Activated CD4-positive, CD25-positive, alpha-beta regulatory T cell treated with anti-CD3 and anti-CD28 coated beads, Interleukin-2, amount 50 U/mL, for 72 hours (primary cell): Measurements from ENCODE around the gene DLX1.

ENCODE experiments used
- DNase-seq: peaks from one replicate; pipeline ENCODE4 v3.0.0; 2021

DLX1 gene

DNA sequence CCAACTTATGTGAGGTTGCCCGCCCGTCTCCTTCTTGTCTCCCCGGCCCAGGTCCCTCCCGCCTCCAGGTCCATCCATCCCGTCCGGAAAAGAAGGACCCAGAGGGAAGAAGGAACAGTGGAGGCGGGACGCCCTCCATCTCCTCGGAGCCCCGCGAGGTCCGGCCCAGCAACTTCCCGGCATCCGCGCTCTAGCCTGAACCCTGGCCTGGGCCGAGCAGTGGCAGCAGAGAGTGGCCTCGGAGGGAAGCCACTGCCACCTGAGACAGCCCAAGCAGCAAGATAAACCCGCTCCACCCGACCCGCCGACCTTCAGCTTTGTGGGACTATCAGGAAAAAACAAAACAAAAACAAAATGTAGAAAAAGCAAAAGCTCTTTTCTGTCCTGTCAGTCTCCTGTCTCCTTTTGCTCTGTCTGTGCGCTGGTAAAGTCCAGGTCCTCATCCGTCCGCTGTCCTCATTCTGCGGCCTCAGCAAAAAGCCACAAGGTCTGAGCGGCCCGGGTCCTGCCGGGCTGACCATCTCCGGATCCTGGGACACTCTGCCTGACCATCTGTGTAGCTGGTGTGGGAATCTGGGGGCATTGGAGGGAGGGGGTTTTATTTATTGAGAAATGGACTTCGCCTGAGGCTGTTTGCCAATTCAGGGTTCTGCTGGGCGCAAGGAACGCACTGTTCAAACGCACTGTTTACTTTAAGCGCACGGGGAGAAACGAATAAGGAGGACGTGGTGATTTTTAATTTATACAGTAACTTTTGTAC lies 3.1 kb downstream of the DLX1 start:
- DNase-seq = no peak

DNA sequence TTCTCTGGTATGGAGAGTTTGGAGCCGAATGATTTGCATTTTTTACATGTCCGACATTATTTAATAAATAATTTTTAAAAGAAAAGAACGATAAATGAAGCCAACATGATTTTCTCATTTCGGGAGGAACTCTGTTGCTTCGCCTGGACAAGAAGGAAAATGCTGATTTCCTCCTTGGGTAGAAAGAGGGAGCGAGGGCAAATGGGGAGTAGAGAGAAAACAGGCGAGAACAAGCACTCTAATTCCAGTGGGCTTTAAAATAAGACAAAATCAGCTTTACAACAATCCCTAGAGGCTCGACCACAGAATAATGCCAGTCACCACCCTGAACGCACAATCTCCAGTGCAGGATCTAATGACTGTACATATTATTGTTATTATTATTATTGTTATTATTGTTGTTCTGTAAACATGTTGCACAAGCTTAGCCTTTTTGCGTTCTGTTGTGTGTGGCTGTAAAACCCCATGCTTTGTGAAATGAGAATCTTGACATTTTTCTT lies 3.7 kb downstream of the DLX1 start:
- DNase-seq = no peak

GRCh38 chr2:172089633-172090032 lies 4.3 kb downstream of the DLX1 start:
- no peak for DNase-seq

DNA sequence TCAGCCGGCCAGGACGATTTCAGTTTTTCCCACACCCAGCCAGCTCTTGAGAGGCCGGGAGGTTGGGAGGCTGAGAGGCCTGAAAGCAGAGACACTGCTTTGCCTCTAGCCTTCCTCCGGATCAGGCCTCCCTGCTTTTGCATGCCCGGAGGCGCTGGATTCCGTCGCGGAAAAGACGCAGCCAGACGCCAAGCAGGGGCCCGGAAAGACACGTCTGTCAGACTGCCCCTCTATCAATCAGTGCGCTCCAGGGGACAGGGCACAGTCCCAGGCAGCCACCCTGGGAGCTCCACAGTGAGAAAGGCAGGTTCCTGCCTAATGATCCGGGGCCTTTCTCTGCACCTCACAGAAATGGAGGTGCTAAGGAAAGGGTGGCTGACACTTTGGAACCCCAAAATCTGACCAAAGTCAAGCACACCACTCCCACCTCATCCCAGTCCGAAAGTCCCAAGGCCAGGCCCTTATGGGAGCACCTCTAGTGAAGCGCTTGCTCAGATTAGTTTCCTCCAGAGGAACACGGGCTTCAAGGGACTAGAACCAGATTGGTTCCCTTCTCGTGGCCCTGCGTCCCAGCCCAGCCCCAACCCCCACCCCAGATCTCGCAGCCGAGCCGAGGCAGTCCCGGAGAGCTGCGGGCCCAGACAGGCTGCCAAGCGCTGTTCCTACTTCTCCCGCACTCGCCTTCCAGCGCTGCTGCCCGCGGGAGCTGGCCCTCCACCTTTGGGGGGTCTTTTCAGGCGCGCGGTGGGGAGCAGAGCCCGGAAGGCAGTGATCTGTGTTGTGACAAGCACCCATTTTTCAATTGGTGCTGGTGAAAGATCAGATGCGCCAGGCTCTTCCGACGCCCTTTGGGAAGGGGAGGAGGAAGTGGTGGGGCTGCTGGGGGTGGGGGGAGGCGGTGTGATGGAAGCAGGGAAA lies 5.0 kb downstream of the DLX1 start:
- DNase-seq = no peak

DNA sequence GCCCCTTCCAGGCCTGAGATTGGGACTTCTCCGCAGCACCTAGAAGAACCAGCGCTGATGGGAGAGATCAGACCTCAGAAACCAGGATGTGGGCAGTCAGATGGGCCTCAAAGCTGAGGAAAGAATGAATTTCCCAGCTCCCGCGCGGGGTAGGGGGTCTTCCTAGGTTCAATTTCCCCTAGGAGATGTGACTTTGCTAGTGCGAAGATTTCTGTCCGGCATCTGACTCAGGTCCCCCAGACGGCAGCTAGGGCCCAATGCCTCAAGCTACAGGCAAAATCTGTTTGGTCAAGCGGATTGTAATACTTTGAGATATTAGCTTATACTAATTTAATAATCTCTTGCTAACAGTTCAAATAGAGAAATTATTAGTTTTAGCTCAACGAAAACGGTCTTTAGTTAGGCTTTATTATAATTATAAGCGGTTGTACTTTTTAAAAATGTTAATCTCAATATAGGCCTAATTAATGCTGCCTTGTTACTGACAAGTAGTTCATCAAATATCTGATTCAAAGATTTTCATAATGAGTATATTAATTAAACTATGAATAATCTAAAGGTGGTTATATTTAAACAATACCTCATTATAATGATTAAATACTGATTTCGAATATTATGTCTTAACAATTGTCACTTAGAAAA lies 5.8 kb downstream of the DLX1 start:
- no peak for DNase-seq

GRCh38 chr2:172091761-172092566 lies 6.7 kb downstream of the DLX1 start:
- DNase-seq = no peak

DNA sequence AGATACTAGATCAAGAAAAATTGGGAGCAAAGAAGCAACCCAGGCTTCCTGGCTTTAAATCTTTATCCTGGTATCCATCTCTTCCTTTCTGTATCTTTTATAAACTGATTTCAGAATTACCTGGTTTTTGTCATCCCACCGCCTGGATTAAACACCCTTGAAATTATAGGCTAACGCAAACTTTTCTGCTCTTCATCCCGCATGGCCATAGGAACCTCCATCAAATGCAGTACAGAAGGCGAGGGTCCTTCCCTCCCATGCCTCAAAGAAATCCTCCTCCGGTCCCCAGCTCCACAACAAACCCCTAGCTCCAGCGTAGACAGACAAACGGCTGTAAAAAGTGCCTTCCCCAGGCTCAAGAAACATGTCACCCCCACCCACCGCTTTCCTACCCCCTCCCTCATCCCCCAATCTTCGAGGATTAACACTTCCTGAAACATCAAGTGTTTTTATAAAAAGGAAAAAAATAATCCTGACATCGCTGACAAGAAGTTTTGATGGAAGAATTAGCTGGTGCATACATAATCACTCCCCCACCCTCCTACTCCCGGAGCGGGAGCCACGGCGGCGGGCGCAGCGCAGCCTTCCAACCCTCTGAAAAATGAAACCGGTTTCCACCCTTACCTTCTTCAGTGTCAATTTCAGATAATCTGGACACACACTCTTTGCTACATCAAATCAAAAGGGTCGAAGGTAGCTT lies 7.6 kb downstream of the DLX1 start:
- DNase-seq = no peak

GRCh38 chr2:172093416-172094293 lies 8.3 kb downstream of the DLX1 start:
- DNase-seq = no peak

GRCh38 chr2:172094294-172095145 lies 9.2 kb downstream of the DLX1 start:
- DNase-seq = no peak

DNA sequence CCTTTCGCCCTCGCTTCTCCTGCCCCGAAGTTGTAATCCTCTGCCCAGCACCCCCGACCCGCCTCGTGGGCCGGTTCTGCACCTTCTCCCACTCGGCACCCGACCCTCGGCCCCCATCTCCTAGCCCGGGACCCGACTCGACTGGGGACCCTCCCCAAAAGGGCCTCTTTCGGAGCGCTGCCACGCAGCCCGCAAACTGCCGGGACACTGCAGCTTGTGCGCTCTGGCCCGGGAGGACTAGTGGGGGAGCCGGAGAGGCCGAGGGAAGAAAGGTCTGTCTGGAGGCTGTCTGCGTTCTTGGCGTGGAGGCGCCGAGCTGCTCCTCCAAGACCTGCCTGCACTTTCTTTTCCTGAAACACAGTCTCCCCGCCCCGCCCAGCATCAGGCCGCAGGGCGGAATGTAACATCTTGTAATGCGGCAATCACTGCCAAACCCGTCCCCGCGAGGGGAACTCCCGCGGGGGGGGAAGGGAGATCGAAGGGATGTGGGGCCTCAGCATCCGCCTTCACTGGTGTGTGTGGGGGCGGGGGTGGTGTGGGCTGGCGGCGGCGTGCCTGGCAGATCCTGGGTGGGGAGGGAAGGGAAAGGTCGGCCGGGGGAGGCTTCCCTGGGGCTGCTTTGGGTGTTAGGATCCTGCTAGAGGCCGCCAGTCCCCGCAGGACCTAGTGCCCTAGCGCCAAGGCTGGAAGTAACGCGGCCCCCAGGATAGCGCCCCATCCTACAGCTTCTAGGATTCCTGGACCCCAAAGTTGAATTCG lies 10.0 kb downstream of the DLX1 start:
- DNase-seq = peak; percentile 55

DNA sequence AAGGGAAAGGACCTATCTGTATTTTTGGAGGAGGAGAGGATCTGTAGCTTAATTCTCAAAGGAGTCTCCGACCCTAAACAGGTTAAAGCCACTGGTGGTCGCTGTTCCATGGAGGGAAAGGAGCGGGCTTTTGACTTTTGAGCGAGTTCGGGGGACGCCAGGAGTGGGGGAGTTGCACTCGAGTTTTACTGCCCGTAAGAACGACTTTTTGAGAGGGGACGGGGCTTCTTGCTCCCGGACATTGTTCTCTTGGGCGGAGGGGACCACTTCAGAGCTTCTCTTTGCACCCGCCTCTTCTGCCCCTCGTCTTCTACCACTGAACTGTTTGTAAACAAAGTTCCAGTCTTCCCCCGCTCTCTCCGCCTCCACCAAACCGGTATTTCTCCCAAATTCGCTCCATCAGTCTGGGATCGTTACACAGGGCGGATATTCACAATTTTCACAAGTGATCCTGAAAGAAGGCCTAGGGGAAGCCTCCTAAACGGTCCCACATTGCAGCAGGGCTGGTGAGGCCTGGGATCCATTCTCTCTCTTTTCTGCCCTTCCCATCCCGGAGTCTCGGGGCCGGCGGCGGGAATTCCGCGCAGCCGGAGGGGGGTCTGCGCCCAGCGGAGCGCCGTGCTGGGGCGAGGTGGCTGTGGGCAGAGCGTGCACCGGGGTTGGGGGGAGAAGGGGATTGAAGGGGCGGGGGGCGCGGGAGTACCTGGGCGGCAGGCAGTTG lies 10.8 kb downstream of the DLX1 start:
- DNase-seq = no peak

DNA sequence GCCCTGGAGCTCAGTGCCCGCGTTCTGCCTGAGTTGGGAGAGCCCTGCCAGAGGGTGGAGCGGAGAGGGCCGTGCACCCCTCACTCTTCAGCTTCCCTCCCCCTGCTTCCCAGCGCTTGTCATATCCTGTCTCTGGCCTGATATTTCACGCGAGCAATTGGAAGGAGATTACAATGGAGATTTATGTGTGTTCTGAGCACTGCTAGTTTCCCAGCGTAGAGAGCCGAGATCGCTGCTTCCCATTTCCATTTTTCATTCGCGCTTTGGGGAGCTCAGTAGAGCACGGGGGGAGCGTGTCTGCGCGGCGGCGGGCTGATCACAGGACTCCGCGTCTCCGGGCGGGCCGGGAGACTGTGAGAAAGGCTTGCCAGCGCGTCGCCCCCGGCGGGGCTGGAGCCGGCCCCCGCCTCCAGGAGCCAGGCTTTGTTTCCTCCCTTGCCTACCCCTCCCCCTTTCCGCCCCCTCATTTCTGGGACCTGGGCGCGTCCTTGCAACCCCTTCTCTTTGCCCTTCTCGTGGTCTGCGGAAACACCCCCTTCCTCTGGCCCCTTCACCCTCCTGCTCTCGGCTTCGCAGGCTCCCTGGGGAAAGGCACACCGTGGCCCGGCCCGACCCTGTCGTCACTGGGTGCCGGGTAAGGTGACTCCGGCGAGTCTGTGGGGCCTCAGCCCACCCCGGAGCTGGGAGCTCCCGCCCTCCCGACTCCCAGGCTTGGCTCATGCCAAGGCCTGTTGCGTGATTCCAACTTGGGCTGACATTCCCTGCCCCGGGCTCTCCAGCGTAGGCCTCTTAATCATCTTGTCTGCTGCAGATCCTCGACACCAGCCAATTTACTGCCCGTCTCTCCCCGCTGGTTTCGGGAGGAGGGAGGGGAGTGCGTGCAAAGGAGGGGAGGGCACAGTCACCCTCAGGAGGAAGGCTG lies 11.6 kb downstream of the DLX1 start:
- DNase-seq = no peak

DNA sequence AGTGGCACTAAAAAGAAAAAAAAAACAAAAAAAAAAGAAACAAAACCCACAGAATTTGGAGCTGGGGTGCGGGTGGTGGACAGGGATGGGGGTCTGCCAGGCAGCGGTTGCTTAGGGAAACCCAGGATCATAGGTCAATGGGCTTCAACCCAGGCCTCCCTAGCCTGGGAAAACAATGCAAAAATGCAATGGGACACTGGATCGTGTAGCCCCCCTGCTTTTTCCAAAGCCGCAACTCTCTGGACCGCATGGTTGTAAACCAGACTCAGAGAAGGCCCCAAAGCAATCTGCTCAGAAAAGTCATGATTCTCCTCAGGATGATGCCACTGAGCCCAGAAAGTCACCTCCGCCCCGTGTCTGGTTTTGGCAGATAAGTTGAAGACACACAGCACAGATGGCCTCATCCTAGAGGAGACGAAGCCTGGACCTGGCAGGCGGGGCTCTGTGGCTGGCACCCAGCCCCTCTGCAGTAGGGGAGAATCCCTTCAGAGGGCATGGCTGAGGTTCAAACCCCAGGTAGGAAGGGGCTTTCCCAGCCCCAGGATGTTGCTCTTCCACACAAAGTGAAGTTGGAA lies 12.3 kb downstream of the DLX1 start:
- no peak for DNase-seq

DNA sequence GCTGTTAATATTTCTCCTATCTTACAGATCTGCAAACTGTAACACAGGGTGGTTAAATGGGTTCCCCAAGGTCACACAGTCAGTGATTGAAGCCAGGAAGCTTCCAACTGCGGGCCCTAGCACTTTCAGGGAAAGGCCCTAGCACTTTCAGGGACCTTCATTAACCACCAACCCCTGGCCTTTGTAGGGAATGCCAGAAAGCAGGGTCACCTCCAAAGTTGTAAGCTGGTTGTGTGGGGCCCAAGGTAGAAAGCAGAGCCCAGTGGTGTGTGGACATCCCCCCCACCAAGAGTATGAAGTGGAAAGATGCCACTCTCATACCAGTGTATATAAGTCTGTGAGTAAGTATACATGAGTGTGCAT lies 13.0 kb downstream of the DLX1 start:
- no peak for DNase-seq

DNA sequence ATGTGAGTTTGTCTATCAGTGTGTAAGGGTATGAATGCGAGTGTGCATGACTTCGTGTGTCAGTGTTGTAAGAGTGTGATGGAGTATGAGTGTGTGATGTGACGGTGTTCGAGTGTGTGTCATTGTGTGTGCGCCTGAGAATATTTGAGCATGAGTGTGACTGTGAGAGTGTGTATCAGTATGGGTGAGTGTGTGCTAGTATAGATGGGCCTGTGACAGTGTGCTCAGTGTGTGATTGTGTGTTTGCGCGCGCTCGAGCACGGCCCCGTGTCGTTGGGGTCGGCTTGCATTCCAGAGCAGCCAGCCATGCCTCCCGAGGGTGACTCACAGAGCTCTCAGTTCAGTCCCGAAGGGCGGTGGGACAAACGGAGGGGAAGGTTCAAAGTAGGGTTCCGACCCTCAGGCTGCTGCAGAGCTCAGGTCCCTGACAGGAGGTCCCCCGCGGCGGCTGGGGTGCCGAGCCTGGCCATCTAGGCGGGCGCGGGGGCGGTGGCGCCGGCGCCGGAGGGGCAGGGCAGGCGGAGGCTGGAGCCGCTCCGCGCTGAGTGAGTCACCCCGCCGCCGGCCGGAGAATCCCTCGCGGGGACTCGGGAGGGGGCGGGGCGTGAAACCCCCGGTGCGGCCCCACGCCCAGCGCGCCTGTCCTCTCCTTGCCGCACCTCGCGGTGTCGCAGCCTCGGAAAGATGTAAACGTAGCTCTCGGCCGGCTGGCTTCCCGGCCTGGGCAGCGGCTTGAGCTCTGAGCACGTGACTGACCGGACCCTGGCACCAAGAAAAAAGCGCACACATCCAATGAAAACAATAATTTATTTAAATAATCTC lies 13.6 kb downstream of the DLX1 start:
- DNase-seq = peak; percentile 54

GRCh38 chr2:172099472-172100079 lies 14.3 kb downstream of the DLX1 start:
- no peak for DNase-seq
